HG03097 (cell line): ENCODE results near the gene GPRC5B.

Experiments
- ATAC-seq: cut with Tn5 transposase; IDR thresholded peaks from one replicate; pipeline ENCODE4 v1.9.1; 2021; ENCODE audit not compliant: unreplicated experiment, low FRiP score

Gene GPRC5B

DNA sequence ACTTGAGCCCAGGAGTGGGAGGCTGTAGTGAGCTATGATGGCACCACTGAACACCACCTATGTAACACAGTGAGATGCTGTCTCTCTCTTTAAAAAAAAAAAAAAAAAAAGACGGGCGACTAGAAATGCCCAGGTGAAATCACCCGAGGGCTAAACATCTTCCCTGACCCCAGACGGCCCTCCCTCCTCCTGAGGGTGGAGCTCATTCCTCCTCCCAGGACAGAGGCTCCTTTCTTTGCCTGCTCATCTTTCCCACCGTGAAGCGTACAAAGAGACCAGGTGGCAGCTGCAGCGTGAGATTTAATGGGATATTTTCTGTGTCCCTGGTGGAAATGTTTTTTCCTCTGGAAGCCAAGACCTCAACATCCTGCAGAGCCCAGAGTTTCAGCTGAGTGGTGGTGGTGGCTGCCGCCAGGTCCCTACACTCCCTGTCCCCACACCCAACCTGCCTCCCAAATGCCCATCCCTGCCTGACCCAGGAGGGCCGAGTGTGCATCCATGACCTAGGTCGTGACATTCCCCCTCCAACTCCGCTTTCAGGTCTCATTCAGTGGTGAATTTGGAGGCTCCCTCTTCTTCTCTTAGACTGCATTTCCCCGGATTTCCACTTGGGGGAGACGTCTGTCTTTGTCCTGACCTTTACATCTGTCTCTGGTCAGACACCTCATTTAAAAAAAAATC is 14.4 kb upstream of the GPRC5B start:
- no peak for ATAC-seq

DNA sequence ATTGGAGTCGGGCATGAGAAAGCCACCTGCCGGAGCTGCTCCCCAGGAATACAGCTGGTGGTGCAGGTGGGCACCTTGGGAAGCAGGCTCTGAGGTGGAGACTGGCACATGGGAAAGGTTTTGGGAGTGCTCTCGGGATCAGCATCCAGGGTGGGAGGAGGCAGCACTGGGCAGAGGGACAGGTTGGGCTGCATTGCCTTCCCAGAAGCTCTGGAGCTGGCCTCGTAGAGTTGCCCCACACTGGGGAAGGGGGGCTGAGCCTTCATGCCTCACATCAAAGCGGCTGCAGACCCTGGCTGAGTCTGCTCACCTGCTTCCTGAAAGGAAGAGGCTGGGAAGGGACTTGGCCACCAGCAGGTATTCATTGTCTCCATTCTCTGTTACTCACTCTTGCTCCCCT is 13.5 kb upstream of the GPRC5B start:
- ATAC-seq = no peak

DNA sequence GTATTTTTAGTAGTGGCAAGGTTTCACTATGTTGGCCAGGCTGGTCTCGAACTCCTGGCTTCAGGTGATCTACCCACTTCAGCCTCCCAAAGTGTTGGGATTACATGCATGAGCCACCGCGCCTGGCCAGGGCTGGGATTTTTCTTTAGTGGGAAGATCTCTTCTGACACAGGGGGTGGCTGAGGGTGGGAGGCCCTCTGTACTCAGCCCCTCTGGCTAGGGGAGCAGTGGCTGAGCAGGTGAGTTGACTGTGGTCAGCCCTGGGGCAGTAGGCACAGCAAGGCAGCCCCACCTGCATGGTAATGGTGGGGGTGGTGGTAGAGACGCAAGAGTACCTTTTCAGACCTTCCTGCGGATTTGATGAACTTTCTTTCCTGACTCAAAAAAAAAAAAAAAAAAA is 12.3 kb upstream of the GPRC5B start:
- ATAC-seq = no peak

DNA sequence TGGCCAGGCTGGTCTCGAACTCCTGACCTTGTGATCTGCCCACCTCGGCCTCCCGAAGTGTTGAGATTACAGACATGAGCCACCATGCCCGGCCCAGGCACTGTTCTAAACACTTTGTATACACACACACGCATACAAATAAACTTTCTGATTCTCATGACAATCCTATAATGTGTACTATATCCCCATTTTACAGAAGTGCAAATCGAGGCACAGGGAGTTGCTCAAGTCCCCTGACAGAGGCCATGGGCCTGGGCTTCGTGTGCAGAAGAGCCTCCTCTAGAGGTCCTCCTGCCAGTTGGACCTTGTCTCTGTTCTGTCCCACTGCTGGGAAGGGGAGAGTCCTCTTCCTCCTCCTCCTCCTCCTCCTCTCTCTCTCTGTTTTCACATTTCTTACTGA is 9.9 kb upstream of the GPRC5B start:
- ATAC-seq = no peak

DNA sequence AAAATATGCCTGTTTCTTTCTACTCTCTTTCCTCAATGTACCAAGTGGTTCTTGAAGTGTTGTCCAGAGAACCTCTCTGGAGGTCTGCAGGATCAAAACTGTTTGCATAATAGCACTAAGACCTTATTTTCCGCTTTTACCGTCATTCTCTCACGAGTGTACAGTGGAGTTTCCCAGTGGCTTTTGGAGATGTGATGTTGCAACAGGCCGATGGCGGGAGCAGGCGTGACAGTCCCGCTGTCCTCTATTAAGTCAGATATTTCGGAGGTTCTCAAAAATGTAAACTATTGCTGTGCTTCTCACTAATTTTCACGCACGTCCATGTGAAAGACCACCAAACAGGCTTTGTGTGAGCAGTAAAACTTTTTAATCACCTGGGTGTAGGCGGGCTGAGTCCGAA is 8.3 kb upstream of the GPRC5B start:
- no peak for ATAC-seq

DNA sequence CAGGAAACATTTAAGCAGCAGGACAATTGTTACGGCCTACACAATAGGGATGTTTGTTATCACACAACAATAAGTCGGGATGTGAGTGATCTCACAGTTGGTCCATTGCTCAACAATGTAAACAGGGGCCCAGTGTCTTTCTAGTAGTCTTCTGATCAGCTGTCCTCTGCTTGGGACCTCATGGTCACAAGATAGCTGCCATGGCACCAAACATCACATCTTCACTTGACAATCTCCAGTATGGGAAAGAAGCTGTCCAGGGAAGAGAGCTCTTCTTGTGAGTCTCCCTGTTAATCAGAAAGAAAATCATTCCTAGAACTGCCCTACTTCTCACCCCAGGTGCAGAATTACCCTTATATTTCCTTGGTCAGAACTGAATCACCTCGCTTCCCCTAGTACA is 6.3 kb upstream of the GPRC5B start:
- ATAC-seq = no peak

DNA sequence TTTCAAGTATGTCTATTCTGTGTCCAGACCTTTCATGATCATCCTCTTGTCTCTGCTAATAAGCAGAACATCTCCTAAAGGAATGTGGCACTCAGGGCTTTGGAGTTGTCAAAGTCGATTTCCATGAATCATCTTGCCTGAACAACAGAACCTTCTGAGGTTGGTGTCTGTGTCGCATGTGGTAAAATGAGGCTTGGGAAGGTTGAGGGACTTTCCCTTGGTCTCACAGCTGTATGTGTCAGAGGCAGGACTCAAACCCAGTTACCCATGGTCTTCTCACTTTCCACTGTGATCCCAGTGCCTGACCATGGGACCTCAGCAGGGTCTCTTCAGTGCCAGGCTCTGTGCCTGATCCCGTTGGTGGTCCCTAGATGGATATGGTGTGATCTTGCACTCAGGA is 4.2 kb upstream of the GPRC5B start:
- ATAC-seq = no peak

DNA sequence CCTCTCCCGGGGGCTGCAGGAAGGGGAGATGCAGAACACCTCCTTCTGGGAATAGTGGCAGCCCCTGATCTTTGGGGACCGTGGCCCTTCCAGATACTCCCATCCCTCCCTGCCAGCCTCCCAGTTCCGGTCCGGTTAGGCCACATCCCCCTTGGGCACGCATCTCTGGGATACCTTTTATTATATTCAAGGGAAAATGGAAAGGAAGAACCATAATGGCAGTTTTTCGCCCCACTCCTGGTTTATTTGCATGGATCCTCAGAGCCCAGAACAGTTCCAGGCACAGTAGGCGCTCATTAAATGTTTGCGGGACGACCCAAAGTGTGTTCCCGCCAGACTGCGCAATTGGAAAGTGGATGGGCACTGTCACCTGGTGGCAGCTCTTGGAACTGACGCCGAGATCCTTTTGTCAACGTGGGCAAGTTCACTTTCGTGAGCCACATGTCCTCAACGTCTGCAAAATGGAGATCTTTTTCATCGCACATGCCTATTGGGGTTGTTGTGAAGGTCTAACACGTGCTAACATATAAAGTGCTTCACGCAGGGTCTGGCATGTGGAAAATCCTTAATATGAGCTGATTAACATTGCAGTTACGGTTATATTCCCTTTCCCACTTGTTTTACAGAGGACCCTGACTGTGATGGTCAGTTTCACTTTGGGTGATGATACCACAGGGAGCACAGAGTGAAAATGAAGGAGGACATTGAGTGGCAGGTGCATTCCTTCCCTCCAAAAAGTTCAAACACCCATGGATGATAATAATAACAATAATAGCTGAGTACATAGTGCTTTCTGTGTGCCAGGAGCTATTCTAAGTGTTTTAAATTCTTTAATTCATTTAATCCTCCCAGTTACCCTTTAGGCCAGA is 1.7 kb upstream of the GPRC5B start:
- no peak for ATAC-seq

DNA sequence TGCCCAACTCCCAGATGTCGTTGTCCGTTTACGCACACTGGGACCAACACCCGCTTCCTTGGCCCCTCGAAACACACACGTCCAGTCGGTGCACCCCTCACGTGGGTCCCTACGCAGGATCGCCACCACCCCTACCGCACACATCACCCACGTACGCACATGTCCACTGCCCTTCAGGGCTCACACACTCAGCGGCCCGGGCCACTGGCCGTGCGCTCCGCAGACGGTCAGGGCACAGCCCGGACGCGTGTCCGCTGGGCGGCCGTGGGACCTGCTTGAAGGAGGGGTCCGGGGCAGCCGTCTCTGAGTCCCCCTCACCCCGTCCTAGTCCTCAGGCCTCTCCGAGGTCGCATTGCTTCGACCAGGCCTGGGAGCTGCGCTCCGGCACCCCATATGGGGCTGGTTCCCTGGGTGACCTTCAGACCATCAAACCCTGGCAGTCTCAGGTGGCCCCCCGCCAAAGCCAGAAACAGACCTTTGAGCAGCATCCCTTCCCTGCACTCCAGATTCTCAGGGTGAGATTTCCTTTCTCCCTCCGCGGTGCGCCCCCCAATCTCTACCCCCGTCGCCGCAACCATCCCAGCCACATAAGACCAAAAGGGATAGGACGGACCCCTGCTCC is 914 bp upstream of the GPRC5B start:
- no peak for ATAC-seq

DNA sequence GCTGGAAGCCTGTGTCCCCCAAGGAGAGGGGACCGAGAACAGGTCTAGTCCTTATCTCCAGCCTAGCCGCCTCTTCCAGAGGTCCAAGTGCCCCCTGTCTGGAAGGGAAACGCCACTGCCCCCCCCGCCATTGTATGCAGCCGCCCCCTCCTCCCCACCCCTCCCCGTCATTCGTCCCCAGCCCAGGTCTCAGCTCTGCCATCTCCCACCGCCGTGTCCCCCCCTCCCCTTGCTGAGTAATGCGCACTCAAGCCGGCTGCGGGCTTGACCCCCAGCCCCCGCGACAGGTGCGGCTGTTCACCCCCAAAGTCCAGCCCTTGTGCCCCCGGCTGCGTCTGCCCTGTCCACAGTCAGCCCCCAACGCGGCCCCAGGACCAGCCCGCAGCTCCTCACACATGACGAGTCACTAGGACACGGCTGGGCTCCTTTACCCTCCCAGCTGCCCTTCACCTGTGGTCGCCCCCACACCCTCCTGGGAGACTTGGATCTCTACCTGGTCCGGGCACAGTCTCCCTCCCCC is 622 bp downstream of the GPRC5B start:
- no peak for ATAC-seq

DNA sequence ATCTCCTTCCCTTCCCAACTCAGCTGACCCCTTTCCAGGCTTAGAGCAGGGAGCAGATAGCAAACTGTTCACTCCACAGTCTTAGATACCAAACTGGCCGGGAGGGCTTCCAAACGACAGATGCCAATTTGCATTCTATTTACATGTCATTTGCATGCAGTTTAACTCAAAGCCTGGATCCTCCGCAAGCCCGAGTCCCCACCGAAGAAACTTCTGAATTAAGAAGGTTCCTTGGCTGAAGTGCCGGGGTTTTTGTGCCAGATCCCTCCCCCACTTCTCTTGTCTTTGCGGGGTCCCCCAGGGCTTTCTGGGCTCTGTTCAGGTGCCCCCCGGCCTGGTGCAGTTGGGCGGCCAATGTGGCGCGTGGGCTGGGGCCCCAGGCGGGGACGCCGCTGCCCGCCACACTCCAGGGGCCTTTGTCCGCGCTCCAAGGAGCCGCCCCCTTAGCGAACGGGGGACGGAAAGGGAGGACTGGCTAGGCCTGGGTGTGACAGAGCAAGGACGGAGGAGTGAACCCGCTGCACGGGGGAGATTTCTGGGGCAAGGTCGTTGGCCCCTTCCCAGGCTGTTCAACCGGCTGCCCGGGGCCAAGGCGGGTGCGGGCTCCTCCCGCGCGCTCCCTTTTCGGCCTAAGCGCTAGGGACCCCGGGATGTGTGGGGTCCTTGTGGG is 1.2 kb downstream of the GPRC5B start:
- no peak for ATAC-seq

DNA sequence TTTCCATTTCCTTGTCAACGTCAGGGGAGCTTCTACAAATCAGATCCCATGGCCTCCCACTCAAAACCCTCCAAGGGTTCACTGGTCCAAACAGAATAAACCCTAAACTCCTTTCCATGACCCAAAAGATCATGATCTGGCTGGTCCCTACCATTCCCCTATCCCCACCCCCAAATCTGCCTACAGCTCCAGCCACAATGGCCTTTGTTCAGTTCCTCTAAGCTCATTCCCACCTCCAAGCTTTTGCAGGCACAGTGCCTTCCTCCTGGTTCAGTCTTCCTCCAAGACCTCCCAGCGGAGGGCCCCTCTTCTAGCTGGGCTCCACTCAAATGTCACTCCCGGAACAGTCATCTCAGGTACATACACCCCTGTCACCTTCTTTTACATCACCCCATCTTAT is 2.0 kb downstream of the GPRC5B start:
- ATAC-seq = no peak

DNA sequence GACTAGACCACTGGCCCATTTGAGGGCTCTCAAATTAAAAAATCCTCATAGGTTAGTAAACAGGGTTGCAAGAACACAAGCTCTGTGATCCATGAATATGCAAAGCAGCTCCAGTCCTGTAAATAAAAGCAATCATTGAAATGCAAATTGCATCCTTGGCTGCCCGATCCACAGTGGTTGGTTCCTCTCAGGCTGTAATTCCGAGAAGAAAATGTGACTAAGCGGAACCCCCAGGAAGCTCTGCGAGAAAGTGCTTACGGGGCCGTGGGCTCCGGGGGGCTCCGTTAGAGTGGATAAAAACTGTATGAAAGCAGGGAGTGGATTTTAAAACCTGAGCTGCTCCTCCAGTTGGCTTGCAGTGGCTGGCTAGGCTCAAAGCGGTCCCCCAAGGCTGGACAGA is 2.5 kb downstream of the GPRC5B start:
- ATAC-seq = no peak

DNA sequence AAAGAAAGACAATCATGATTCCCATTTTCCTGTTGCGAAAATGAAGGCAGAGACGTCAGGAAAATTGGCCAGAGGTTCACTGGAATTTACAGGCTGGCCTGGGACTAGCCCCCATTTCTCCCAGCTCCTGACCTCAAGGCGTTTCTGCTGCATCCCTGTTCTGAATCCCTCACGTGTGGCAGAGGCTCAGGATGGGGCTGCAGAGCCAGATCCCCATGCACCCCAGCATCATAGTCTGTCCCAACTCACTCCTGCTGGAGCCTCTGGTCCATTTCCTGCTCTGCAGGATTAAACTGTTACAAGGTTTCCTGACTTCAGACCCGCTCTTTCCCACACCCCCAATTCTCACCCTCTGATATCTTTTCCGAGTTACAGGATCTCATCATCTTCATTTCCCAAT is 2.9 kb downstream of the GPRC5B start:
- ATAC-seq = no peak

DNA sequence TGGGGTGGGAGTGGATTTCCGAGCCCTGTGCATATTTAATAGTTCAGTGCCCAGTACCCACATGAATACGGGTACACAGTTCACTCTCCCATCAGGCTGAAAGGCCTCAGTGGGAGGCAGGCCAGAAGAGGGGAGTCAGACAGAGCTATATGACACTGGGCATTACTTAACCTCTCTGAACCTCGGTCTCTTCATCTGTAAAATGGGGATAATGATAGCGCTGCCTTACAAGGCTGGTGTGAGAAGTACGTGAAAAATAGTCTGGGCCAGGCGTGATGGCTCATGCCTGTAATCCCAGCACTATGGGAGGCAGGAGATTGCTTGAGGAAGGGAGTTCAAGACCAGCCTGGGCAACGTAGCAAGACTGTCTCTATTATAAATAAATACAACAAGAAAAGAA is 3.6 kb downstream of the GPRC5B start:
- no peak for ATAC-seq

DNA sequence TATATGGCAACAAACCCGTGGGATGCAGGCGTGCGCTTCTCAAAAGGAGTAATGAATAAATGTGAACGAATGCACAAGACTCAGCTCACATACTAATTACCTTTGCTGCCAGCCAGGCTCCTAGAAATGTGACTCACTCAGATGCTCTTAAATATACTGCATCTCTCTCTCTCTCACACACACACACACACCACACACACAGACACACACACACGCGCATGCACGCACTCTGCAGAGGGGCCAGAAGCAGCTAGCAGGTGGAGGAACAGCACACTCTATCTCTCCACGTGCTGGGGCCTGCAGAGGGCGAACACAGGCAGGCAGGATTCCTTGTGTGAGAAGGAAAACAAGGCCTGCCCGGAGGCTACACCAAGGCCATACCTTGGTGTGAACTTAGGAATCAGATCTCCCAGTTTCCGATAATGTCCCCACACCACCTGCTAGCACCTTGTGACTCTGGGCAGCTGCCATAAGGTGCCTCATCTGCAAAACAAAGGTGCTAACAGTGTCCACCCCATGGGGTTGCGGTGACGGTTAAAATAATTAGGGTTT is 5.3 kb downstream of the GPRC5B start:
- ATAC-seq = no peak

DNA sequence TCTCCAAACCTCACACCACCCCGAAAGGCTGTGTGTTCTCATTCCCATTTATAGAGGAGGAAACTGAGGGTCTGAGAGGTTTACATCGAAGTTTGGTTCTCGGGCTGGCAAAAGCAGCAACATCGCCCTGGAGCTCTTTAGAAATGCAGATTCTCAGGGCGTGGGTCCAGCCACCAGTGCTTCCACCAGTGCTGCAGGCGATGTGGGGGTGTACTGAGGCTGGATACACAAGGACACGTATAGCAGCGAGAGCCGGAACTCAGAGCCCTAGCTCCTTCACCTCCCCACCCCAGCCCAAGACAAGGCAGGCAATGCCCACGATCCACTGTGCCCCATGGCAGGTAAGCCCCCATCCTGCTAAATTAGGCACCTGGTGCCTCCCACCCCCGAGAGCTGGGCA is 5.9 kb downstream of the GPRC5B start:
- no peak for ATAC-seq

DNA sequence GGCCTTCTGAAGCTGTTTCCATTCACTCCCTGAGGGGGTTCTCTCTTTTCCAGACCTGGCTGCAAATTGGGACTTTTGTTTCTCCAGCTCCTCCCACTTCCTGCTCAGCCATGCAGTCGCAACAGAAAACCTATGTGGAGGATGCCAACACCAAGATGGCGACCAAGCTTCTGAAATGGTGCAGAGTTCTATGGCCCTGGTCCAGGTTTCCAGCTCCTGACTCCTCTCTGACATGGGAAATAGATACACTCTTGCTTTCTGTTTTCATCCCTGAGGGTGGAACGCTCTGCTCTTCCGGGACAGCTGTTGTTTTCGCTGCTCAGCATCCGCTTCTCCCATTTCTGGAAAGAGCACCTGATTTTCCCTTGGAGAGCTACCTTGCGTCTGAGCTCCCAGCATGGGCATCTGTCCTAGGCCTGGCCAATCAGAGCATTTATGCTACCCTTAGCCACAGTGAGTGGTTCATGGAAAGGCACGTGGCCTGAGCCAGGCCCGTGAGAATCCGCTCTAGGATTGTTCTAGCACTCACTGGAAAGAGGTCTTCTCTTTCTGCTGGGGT is 8.1 kb downstream of the GPRC5B start:
- ATAC-seq = no peak

DNA sequence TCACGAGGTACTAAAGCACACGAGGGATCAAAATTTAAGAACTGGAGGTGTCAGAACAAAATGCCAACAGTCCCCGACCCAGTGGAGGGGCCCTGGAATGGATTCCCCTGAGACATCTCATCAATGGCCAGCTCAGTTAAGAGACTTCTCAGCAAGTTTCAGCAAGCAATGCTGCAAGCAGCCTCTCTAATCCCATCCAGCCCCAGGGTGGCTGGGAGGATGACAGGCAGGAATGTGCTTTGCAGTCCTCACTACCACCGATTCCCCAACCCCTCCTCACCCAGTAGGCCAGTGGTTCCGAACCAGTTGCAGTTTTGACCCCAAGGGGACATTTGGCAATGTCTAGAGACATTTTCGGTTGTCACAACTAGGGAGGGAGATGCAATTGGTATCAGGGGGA is 8.7 kb downstream of the GPRC5B start:
- no peak for ATAC-seq

DNA sequence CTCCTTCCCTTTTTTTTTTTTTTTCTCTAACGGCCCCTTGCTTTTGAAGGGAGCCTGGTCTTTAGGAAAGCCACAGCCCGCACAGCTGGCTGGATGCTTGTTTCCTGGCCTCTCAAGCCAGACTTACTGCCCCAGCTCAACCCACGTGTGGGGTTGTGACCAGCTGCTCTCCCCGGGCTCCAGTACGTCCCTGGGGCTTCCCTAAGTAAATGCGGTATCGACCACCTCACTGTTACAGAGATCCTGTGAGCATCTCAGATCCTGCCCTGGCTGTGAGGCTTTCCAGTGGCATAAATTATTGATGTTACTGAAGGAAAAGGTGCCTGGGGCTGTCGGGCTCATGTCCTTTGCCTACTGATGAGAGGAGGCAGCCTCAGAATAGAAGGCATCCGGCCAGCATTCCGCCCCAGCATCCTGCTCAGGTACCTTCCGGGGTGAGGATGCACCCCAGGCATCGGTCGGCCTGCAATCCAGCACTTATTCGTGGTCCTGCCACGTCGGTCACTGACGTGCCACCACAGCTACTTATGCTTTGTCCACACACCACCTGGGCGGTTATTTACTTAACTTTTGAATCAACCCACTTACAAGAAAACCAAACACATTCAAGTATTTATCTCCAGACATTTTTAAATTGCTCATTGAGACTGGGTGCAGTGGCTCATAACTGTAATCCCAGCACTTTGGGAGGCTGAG is 9.6 kb downstream of the GPRC5B start:
- ATAC-seq = no peak
